ENCODE results near the gene CHAT. TPM values are rescaled to one million over a fixed set of nuclear protein-coding genes. Genes with fewer than 3 reads are reported as not detected.

Gene CHAT
- polyA plus RNA-seq, 3 donors: 0.06 TPM; not detected in 2

DNA sequence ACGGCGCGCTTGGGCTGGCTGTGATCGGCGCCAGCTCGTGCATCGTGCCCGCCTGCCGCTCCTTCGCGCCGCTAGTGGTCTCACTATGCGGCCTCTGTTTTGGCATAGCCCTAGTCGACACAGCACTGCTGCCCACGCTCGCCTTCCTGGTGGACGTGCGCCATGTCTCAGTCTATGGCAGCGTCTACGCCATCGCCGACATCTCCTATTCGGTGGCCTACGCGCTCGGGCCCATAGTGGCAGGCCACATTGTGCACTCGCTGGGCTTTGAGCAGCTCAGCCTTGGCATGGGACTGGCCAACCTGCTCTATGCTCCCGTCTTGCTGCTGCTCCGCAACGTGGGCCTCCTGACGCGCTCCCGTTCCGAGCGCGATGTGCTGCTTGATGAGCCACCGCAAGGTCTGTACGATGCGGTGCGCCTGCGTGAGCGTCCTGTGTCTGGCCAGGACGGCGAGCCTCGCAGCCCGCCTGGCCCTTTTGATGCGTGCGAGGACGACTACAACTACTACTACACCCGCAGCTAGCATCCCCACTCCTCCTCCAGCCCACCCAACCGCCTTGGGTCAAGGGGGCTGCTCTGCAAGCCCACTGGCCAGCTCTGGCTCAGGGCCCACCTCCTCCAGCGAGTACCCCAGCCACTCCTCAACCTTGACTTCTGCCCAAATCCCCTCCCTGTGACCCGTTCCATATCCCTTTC lies 1.9 kb upstream of the CHAT start:
- DNase-seq: no peak

DNA sequence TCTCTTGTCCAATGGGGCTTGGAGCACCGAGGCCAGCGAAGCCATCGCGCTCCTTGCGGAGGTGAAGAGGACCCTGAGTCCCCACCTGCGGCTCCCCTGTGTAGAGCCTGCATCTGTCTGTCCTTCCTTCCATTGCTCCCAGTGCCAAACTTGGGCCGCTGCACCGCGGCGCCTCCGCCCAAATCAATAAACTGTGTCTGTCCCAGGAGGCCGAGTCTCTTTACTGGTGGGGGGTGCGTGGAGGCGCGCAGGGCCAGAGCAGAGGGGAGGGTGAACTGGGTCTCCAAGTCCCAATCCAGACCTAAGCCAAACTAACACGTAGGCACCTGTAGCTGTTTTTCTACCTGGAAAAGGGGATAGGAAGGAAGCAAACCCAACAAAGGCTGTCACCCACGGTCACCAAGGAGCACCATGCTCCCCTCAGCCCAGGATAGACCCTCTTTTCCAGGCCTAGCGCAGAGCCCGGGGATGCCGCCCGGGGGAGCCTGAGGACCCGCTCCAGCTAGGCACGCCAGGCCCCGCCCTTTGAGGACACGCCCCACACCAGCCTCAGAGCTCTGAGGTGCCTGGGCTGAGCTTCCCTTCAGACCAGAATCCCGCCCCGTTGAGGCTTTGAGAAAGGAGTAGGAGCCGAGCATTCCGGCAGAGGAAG lies 1.2 kb upstream of the CHAT start:
- no peak for DNase-seq

DNA sequence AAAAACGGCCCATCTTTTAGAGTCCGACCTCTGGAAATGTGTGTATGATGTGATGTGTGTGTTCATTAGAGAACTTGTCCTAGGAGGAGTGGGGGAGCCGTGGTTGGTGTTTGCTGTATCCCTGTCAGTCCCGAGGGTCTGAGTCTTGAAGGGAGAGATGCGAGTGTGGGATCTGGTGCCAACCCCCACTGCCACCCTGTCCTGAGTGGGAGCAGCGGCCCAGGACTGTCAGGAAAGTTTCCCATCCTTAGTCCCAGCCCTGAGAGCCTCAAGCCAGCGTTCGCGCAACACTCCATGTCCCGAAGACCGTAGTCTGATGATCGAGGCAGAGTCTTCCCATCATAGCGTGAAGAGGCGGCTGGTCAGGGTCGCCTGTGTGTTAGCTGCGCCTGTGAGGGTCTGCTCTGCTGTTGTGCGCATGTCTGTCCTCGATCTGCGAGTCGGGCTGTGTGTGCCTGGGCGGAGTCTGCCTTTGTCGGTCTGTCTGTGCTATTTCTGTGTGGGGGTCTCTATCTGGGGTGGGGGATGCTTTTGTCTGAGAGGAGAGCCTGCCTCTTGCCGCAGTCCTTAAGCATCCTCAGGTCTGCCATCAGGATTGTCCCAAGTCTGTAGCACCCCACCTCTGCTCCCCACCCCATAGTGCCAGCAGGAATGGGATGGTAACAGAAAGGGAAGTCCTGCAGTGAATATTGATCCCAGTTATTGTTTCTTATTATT lies 514 bp upstream of the CHAT start:
- DNase-seq: no peak

DNA sequence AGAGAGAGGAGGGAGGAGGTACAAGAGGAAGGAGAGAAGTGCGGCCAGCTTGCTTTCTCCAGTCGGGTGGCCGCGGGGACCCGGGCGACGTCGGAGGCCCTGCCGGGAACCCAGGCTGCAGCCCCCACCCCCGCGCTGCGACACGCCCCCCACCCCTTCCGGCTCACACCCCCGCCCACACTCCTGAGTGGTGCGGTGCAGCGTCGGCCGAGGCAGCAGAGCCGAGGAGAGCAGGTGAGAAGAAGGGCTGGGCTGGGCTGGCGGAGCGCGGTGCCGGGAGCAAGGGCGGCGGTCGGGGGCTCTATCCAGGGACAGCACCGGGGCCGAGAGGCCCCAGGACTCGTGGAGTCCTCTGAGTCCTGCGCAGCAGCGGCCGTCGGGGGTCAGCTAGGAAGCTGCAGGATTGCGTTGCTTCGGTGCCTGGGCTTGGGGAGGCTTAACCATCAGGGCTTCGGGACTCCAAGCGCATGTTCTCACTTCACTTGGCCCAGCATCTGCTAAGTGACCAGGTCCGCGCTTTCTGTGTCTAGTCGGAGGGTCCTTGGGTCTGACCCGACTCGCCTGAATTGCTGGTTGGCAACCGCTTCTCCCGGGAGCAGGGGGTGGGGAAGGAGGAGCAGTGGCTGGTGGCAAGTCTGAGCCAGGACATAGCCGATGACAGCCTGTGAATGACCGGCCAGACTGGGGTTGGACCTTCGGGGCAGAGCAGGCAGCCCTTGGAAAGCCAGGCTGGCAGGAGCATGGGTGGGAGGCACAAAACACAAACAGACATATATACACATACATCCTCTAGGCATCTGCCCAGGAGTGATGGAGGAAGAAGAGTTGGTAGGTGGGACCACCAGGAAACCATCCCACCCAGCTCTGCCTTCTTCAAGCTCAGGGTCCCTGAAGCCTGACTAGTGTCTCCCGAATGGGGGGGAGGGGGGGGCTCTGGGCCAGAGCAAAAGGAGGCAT lies 683 bp downstream of the CHAT start:
- DNase-seq: no peak

DNA sequence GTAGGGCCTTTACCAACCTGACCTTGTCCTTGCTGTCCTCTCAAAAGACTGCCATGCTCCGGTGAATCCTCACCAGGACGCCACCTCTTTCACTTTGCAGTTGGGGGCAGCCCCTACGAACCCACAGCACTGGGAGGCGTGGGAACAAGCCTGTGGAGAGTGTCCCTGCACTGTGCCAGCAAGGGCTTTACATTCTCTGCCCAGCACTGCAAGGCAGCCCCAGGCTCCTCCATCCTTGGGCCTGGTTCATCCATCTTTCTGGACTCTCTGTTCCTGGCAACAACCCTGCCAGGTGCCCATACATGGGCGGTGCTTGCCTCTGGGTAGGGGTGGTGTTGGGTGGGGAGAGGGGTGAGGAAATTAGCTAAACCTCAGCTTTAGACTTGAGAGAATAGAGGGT lies 1.4 kb downstream of the CHAT start:
- no peak for DNase-seq

DNA sequence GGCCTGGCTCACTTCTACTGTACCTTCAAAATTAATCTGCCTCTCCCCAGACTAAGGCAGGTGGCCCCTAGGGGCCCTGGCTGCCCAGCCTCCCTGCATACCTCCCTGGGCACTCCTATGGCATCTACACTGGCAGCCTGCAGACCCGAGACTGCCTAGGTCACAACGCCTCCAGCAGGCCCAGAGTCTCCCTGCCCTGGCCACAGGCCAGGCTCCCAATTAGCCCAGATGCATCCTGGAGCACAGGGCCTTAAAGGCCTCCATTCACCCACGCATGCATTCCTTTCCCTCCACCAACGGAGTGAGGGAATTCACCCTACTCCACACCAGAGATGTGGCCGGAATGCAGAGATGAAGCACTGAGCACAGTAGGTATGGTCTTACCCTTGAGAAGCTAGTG lies 1.9 kb downstream of the CHAT start:
- no peak for DNase-seq

DNA sequence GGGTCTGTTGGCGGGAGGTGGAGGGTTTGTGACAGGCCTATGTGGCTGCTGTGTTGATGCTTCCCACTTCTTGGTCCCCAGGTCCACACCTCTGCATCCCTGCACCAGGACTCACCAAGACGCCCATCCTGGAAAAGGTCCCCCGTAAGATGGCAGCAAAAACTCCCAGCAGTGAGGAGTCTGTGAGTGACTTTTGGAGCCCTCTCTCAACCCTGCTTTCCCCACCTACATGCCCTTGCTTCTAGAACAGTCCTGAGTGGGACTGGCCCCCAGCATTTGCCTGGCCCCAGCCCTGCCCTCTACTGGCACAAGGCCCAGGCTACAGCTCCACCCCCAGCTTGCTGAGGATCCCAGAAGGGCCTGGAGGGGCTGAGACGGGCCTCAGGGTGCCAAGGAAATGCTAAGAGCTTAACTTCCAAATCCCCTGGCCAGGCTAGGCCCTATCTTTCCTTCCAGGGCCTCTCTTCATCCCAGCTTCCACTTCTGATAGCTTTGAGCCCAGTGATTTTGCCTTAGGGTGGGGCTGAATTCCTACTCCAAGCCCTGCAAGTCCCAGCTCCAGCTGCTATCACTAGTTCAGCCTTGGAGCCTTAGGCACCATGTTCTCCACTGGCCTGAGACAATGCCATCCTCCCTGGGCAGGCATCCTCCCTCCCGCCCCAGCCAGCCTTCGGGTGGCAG lies 2.7 kb downstream of the CHAT start:
- no peak for DNase-seq

DNA sequence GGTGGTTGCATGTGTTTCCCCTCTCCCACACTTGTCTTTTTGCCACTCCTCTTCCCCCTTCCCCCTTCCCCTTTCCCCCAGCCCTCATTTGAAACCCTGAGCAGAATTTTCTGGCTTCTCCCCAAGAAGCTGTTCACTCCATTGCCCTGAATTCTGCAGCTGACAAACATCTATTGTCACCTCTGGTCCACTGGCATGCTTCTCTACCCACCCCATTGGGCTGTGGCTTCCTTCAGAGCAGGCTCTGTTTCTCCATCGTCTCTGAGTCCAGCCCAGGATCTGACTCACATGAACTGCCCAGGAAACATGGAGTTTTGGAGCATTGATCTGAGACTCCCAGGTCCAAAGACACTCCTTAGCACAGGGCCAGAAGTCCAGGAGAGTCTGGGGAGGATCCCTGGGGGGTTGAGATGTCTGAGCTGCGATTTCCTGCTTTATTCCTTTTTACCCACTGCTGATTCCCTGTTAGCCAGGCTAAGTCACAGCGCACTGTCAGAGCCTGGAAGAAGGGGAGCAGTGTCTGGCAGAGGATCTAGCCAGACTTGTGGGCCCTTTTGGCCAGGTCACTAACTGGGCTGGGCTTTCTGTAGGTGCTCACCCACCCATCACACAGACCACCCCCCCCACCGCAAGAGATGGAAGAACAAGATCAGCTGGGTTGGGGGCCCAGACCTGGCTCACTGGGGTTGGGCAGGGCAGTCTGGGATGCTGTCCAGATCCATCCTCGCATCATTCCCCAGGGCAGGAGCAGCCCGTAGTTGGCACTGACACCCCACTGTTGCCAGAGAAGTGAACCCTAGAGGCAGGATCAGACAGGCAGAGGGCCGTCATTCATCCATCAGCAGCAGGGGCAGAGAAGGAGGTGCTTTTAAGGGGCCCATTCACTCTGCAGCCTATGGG lies 3.5 kb downstream of the CHAT start:
- DNase-seq: no peak

DNA sequence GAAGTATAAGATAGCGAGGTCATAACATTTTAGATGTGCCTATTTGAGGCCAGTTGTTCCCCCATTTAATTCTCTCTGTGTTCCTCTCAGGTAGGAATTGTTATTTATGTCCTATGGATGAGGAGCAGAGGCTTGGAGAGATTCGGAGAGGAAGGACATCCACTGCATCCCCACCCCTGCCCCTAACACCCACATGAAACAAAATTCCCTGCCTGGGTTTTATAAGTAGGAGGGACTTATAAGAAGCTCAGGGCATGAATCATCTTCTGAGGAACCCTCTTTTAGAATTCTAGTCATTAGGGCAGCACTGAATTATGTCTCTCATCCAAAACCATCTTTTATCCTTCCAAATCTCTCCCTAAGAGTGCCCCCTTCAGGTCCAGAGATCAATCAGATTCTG lies 5.0 kb downstream of the CHAT start:
- no peak for DNase-seq

DNA sequence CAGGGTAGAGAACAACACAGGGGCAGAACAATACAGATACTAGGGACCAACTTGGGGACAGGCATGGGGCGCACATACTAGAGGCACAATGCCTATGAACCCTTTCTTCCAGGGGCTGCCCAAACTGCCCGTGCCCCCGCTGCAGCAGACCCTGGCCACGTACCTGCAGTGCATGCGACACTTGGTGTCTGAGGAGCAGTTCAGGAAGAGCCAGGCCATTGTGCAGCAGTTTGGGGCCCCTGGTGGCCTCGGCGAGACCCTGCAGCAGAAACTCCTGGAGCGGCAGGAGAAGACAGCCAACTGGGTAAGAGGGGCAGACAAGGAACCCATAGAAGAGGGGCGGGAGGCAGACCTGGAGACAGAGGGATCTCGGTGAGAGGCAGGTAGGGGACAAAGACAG lies 5.8 kb downstream of the CHAT start:
- no peak for DNase-seq

DNA sequence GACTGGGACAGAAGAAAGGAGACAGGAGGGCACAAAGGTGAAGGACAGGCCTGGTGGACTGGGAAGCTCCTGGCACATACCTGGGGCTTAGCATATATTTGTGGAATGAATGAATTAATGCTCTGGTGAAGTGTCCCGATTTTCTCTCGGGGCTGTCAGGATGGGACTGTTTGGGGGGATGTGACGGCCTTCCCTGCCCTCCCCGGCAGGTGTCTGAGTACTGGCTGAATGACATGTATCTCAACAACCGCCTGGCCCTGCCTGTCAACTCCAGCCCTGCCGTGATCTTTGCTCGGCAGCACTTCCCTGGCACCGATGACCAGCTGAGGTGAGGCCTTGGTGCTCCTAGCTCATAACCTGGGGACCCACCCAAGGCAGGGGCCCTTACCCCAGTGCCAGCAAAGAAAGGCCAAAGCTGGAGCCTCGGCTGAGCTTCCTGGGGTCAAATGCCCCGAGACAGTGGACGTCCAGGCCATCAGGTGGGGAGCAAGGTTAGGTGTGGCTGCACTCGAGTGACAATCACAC lies 6.5 kb downstream of the CHAT start:
- DNase-seq: no peak

DNA sequence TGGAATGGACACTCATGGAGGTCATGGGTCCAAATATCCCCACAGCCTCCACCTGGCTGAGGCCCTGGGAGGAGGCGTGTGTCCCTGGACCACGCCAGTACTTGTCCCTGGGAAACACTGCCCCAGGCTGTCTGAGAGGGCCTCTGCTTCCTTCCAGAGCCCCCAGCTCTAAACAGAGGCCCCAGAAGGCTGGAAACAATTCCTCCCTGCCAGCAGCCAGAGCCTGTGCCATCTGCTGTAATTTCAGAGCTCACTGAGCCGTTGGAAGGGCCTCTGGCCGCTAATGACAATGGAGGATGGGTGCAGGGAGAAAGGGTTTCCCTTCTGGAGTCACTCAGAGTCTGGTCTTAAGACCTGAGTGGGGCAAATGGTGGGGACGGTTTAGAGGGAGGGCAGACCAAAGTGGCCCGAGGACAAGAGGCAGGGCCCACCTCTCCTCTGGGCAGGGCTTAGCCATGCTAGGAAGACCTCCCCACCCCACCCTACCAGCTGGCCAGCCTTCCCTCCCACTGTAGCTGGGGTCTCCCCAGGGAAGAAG lies 7.1 kb downstream of the CHAT start:
- DNase-seq: no peak

DNA sequence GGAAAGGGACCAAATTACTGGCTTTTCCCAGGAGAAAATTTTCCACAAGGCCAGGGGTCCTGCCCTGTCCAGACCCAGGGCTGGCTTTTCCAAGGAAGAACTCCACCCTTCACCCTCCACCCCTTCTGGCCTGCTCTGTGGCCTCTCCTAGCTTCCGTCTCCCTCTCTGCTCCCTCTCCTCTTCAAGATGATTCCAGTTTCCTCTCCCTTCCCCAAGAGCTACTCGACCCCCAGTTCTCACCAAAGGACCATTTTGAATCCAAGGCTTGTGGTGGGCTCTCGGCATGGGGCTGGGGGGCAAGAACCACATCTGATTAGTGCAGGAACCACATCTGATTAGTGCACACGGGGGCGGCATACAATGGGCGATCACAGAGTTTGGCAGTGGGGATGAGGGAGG lies 7.7 kb downstream of the CHAT start:
- no peak for DNase-seq

DNA sequence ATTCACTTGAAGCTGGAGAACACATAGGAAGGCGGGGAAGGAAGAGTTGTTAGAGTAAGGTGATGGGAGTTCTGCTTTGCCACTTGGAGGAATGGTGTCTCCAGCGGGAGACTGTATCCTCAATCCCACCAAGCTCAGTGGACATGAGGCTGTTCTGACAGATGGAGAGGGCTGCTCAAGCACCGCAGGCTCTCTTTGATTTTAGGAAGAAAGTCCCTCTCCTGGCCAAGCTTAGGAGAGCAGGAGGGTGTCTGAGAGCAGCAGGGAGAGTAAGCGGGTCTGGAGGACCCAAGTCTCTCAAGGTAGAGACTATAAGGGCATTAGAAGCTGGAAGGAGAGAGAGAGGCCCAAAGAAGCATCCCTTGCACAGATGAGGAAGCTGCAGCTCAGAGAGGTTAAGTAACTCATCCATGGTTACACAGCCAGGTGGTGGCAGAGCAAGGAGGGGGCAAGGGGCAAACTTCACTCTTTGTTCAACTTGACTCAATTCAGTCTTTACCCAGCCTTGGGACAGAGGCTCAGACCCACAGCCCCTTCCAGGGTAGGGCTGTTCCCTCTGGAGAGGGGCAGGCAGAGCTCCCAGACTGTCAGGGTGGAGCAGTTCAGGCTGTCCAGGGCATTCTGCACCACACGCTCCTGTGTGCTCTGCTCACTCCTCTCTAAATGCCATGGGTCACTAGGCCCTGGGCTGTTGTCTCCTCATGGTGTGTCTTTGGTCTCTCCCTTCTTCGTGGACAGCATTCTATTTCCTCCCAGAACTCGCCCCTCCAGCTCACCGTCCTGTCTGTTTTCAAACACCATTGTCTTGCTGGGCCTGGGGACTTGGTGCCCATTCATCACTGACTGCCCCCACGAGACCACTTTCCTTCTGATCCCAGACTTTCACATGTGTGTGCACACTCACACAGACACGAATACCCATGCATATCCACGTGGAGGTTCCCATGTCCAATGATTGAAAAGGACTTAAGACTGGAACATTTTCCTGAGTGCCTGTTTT lies 8.9 kb downstream of the CHAT start:
- DNase-seq: no peak

DNA sequence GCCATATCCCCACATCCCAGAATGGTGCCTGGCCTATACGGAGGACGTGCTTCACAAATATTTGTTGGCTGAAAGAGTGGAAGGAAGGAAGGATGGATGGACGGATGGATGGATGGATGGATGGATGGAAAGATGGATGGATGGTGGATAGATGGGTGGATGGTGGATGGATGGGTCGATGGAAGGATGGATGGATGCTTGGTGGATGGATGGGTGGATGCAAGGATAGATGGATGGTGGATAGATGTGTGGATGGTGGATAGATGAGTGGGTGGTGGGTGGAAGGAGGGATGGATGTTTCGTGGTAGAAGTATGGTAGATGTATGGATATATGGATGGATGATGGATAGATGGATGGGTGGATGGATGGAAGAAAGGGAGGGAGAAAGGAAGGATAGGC lies 10.8 kb downstream of the CHAT start:
- no peak for DNase-seq

DNA sequence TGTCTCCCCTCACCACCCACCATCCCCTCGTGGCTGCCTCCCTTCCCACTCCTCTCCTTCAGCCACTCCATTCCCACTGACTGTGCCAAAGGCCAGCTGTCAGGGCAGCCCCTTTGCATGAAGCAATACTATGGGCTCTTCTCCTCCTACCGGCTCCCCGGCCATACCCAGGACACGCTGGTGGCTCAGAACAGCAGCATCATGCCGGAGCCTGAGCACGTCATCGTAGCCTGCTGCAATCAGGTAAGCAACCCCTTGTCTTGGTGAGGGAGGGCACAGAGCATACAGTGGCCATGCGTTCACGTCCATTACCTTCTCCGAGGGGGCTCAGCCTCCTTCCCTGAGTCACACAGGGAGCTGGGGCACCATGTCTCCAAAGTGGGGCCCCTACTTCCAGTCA lies 11.6 kb downstream of the CHAT start:
- DNase-seq: no peak

DNA sequence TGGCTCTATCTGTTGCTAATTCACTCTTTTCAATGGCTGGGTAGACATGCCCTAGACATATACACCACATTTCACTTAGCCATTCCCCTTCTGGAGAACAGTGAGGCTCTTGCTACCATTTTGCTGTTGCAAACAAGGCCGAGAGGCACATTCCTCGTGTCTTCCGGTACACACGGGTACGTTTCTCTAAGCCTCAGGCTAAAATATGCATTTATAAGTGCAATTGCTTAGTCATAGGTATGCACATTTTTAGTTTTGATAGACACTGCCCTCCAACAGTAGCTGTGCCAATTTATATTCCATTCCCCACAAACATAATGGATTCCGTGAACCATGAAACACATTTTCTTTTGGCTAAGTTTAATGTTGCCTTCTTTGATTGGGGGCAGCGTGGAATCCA lies 13.2 kb downstream of the CHAT start:
- no peak for DNase-seq

DNA sequence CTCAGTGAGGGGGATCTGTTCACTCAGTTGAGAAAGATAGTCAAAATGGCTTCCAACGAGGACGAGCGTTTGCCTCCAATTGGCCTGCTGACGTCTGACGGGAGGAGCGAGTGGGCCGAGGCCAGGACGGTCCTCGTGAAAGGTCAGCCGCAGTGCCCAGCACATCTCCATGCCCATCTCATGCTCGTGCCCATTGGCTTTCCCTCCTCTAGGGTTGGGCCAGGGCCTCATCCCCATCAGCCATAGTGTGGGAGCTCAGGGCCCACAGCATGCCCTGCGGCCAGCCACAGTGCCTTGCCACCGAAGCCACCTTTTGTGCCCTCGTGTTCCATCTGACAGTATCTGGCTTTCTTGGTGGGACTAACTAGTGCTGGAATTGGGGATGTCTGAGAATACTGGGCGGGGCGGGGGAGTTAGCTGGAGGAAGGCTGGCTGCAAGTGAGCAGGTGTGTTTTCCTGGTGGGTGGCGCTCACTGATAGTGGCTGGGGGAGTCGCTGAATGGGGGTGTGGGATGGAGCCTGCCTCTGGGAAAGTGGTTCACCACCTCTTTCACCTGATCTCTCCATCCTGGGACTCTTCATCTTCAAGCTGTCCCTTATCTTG lies 13.9 kb downstream of the CHAT start:
- DNase-seq: no peak
